Measurements from ENCODE around the gene SV2C.
A peak's percentile ranks its signal among the peaks of the same experiment; 100 is the strongest.
"Not testable (repeated sequence)": the region's sequence is repeated elsewhere in the genome, so short reads cannot be mapped to it uniquely, and the experiment has no call there.

SV2C gene, protein sequence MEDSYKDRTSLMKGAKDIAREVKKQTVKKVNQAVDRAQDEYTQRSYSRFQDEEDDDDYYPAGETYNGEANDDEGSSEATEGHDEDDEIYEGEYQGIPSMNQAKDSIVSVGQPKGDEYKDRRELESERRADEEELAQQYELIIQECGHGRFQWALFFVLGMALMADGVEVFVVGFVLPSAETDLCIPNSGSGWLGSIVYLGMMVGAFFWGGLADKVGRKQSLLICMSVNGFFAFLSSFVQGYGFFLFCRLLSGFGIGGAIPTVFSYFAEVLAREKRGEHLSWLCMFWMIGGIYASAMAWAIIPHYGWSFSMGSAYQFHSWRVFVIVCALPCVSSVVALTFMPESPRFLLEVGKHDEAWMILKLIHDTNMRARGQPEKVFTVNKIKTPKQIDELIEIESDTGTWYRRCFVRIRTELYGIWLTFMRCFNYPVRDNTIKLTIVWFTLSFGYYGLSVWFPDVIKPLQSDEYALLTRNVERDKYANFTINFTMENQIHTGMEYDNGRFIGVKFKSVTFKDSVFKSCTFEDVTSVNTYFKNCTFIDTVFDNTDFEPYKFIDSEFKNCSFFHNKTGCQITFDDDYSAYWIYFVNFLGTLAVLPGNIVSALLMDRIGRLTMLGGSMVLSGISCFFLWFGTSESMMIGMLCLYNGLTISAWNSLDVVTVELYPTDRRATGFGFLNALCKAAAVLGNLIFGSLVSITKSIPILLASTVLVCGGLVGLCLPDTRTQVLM

DNA sequence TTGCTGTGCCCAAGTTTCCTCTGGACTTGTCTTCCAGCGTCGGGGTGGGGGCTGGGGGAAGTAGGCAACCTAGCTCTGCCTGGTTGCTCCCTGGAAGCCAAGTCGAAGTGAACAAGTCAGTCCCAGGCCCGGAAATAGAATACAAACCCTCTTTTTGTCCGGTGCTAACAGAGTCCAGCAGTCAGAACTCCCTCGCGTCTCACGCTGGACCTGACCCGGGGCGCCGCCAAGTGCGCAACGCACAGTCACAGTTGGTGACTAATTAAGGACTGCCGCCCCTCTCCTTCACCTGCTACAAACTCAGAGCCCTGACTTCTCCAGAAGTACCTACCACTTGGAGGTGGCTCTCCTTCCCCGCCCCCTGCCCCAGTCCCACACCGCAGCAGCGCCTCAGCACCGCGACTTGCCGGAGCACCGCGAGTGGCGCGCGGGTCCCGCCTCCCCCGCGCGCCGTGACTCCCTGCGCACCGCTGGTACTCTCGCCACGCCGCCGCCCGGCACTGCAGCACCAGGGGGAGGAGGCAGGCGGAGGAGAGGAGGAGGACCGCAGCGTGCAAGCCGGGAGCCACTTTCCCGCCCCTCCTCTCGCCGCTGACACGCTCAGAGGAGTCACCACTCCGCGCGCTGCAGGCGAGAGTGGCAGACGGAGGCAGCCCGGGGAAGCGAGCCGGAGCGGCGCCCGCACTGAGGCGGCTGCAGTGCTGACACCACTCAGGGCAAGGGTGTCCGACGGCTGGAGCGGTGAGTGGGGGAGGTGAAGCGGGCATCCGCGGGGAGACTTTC, at the start of gene SV2C:
Gene SV2C (plus strand): TSS at position 612 of the 783 bp plus-strand sequence. CDS start 48,368 bp downstream, outside the sequence.
- DNase-seq (ENCODE audit: low read depth), result no peak

DNA sequence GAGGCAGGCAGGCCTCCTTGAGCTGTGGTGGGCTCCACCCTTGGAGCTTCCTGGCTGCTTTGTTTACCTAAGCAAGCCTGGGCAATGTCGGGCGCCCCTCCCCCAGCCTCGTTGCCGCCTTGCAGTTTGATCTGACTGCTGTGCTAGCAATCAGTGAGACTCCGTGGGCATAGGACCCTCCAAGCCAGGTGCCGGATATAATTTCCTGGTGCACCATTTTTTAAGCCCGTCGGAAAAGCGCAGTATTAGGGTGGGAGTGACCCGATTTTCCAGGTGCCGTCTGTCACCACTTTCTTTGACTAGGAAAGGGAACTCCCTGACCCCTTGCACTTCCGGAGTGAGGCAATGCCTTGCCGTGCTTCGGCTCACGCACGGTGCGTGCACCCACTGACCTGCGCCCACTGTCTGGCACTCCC, 45.4 kb upstream of the SV2C start:
- DNase-seq (ENCODE audit: low read depth), result not testable (repeated sequence)

DNA sequence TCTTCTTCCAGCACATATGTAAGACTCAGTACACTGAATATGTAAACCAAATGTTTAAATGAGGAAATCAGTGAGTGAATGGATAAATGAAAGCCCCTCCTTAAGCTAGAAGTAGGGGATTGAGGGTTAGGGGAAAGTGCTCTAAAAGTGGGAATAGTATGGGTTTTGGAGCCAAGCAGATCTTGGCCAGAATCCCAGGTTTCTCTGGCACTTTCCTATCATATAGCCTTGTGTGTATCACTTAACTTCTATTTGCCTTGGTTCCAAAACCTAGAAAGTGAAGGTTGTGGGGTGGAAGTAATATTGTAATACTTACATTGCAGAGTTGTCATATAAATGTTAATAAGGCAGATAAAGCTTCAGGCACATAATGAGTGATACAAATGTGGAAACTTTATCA, 45.0 kb upstream of the SV2C start:
- no peak for DNase-seq (ENCODE audit: low read depth)

DNA sequence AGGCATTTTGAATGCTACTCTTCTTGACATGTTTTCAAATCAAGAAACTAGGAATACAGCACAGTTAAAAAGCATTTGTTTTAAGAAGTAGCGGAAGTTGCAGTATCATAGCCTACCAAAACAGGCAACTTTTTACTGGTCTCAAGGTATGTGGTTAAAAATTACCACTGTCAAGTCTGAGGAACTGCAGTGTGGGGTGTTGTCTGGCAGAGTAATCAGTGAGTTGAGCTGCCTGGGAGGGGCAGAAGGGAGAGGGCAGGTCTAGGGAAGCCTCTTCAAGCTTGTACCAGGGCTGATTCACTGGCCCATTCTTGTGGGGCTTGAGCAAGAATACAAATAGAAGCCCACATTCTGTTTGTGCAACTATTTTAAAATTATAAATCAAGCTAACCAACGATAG, 42.4 kb upstream of the SV2C start:
- DNase-seq (ENCODE audit: low read depth), result no peak

DNA sequence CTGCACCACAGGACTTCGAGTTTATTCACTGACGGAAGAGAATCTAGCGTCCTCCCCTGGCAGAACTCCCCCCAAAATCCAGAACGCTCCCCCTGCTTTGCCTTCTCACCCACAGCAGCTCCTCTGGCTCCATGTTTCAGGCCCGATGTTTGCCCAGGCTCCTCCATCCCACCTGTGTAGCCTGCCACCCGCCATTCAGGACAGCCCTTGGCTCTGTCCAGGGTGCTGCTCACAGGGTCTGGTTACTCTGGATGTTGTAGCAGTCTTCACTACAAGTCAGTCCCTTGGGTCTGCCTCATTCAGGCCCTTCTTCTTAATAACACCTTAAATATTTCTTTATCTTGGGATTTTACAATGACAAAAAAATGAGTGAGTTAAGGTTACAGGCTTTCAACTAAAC, 41.3 kb upstream of the SV2C start:
- DNase-seq (ENCODE audit: low read depth), result no peak

DNA sequence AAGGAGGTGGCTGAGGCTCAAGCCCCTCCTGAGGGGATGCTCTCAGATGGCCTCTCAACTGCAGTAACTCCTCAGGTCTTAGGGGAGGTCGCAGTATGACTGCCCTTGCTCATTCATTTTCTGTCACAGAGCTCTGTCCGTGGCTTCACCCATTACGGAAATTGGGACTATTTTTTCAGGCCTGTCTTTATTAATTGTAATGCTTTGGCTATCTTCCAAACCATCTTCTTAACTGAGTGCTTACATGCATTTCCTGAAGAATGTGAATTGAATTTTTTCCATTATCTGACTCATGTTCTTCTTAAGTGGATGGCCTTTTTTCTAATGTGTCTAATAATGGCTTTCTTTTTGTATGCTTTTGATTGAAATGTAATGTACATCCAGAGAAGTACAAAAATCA, 36.4 kb upstream of the SV2C start:
- no peak for DNase-seq (ENCODE audit: low read depth)

DNA sequence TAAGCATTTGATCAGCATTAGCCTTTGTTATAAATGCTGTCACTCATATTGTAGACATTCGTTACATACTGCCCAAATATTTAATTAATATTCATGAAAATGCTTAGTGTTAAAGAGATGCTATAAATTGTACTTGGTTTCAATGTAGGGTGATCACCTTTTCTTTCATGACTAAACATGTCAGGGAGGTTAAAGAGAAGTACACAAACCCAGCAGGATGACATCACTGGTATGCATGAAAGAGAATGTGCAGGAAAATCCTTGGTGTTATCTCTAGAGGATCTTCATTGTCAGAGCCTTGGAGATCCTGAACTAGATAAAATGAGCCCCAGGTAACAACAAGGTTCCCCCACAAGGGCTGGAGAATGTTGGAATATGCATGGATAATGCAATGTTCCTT, 33.0 kb upstream of the SV2C start:
- DNase-seq (ENCODE audit: low read depth), result no peak

DNA sequence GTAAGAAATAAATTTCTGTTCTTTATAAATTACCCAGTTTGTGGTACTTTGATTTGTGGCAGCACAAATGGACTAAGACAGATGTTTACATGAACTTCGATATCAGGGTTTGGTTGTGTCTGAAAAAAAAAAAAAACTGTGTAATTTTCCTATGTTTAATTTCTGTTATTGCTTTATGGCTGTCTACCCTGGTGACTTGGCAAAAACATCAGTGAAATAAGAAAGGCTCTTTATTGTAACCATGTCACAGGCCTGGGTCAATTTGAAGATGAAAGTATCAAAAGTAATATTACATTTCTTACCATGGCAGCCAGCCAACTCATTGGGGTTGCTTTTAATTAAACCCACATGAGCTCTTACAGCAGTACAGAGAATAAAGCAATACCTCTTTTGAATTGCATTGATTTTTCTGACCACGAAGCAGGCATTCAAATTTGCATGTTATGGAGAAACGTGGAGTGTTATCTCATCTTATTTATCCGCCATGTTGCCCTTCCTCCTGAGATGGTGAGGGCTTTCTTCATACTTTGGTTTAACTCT, 20.6 kb upstream of the SV2C start:
- no peak for DNase-seq (ENCODE audit: low read depth)

DNA sequence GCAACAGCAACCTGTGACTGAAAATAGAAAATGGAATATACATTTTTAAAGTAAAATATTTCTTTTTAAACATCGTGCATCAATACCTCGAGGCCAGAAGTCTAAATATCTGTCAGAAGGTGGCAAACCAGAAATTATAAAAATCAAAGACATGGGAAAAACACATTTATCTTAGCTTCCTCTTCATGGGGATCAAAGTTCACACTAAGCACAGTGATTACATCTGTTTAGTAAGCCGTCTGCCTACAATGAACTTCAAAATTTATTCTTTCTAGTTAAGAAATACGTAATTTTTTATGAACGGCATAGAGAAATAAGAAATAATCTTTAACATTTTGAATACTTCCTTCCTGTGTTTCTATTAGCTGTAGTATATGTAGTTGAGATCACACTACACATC, 17.9 kb upstream of the SV2C start:
- no peak for DNase-seq (ENCODE audit: low read depth)

DNA sequence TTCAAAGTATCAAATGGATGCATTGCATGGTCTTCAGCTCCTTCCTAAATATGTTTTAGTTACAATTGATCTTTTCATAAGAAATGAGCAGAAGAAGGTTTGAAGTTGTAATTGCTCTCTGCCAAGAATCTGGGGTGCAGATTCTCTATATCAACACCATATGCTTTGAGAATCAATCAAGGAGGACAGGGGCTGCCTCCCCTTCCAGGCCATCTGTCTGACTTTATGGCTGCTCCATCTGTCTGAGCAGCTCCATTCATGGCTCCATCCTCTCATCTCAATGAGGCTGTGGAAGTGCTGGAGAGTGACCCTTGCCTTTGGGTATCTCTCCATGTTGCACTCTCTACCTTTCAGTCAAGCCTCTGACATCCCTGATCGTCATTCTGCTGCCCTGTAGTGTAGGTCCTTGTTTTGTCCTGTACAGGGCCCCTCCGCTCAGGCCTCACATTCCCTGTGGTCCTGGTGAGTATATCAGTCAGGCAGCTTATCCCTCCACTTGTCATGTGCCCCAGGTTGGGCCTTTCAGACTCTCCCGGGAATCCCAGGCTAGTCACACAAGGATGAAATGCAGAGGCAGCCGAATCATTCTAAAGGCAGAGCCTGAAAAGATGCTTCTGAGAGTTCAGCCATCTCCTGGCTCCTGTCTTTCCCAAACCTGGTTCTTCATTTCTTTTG, 14.0 kb upstream of the SV2C start:
- DNase-seq (ENCODE audit: low read depth), result no peak

DNA sequence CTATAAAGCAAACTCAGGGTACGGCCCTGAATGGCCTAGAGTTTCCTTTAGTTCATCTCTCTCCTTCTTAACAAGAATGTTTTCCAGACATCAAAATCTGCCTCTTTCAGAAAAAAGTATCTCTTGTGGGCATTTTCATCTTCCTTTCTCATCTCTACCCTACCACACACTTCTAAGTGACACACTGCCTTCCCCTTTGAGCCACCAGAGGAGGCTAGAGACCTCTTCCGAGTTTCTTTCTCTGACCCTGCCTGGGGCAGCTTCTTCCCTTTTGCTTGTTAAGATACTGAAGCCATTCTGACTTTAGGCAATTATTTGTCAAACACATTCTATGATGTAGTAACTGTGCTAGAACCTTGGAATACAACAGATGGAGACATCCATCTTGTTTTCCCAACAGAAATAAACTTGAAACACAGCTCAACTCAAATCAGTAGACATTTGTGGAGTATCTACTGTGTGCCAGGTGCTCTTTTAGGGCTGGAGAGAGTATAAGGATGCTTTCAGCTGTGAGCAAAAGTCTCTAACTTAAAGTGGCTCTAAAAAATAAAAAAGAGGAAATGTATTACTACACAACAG, 8.6 kb upstream of the SV2C start:
- no peak for DNase-seq (ENCODE audit: low read depth)

DNA sequence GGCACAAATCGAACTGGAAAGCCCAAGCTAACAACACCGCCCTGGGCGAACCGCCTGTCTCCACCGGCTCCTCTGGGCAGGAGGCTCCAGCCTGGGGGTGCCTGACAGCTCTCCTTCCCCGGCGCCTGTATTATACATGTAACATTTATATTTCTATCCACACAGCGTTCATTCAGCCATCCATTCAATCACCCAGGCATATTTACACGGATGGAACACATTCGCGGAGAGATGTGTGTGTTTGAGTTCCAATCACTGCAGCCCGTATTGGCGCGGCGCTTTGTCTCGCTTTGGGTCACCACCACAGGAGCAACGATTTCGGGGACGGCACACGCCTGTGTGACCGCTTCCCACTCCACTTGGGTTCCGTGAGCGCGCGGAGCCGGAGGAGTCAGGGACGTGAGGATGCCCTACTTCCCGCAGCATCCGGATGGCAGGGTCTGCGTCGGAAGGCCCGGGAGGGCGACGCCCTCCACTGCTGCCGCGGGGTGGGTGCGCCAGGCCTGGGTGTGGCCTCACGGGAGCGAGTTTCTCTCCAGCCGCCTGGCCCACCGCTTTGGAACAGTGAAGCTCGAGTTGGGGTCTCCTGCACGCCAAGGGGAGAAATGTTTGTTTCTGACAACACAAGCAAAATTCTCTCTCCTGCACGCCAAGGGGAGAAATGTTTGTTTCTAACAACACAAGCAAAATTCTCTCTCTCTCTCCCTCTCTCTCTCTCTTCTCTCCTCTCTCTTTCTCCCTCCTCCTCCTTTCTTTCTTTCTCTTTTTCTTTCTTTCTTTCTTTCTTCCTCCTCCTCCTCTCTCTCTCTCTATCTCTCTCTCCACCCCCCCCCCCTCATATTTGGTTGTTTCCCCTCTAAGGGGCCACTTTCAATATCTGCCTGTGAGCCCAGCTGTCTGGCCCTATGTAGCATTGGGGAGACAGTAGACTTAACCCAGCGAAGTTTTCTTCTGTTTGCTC, 1.1 kb upstream of the SV2C start:
- no peak for DNase-seq (ENCODE audit: low read depth)

DNA sequence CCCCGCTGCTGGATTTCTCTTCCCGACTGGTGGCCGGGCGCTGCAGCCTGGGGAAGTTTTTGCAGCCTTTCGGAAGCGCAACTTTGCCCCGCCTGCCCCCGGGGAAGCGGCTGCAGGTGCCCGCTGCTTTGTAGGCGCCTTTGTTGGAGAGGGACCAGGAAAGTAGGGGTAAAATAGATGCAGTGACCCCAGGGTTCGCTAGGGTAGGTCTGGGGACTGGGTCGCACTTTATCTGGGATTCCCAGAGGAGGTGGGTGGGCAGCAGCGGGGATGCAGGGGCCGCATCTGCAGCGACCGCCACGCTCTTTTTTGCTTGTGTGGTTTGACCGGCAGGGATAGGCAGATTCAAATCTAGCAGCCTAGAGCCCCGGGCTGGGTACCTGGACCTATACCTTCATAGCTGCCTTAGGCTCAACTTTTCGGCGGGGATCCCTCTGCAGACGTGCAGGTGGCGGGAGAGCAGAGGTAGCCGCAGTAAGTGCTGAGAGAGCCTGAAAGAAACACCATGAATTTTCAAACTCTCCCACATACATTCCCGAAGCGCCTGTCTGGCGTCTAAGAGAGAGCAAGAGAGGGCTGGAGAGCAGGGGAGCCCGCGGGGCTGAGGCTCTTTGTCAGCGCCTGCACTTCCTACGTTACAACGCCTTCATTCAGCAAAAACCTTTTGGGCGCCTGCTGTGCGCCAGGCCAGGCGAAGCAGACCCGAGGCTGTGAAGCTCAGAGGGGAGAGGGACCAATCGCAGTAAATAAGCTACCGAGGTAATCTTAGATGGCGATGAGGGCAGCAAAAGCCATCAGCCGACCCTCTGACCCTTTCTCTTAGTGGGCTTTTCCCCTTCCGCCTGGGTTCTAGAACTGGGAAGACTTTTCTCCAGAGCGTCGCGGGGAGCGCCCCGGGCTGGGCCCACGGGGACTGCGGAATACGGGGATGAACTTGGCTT, 642 bp downstream of the SV2C start:
- no peak for DNase-seq (ENCODE audit: low read depth)

DNA sequence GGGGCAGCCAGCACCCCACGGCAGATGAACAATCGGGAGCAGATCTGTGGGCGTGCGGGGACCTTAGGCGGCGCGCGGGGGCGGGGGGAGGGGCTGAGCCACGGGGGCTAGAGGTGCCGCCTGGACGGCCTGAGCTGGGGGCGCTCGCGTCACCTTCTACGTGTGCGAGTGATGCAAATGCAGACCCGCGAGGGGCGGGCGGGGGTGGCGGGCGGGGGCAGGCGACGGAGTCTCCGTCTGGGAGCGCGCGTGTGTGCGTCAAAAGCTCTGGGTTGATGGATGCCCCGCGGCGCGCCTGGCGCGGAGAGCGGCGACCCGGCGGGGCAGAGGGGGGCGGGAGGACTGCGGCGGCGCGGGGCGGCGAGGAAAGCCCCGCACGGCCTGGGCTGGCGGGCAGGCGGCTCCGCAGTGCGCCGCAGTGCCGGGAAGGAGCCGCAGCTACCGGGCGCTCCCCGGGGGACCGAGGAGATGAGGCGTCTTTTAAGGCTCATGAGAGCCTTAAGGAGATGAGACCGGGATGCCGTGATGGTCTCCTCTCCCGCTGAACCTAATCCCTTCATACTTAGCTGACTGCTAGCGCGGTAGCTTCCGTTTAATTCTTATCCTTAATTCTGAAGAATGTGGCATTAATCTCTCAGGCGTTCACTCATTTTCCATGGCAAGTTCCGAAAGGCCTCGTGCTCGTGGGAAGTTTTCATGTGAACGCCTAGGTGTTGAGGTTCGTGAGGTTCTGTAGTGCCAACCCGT, 1.5 kb downstream of the SV2C start:
- peak; percentile 24 for DNase-seq (ENCODE audit: low read depth)

DNA sequence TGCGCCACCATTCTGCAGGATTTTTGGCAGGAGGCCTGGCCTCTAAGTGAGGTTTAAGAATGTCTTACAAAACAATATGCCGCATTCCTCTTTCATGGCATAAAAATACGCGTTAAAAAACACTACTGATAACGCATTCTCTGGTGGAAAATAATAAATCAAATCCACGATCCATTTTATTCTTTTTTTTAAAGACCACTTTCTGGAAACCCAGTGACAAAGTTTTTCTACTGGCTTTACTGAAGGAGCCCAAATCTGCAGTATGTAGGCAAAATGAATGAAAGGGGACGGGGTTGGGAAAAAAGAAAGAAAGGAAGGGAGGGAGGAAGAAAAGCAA, 2.0 kb downstream of the SV2C start:
- no peak for DNase-seq (ENCODE audit: low read depth)

DNA sequence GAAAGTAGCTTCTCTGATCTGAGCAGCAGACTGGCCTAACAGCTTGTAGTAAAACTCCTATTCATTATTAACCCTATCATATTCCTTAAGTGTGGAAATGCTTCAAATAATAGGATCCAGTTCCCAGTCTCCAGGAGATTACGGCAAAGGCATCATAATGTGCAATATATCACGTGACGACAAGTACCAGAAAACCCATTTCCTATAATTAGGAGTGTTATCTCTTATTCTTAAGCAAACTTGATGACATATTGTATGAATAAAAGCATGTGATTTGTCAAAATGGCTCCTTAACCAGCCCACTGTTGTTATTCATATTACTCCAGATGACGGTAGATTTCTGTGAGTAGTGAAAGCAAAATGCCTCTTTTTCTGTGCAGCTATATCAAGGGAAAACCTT, 2.9 kb downstream of the SV2C start:
- DNase-seq (ENCODE audit: low read depth), result no peak

DNA sequence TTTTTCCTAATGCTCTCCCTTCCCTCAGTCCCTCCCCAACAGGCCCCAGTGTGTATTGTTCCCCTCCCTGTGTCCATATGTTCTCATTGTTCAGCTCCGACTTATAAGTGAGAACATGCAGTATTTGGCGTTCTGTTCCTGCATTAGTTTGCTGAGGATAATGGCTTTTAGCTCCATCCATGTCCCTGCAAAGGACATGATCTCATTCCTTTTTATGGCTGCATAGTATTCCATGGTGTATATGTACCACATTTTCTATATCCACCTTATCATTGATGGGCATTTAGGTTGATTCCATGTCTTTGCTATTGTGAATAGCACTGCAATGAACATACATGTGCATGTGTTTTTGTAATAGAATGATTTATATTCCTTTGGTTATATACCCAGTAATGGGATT, 6.0 kb downstream of the SV2C start:
- not testable (repeated sequence) for DNase-seq (ENCODE audit: low read depth)

DNA sequence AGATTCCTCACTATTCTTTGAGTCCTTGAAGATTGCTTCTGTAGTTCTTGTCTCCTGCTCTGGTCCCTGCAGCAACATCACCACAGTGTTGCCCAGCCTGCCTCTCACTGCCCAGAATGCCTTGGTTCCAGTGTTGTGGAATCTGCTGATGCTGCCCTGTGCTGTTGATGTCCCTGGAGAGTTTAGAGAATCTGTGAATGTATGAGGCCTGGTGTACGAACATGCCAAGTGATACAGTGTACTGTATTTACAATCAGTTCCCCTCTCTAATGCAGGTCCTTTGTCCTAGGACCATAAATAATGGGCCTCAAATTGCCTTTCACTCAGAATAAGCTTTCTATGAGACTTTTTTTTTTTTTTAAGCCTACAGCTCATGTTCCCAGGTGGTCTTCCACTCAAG, 8.2 kb downstream of the SV2C start:
- no peak for DNase-seq (ENCODE audit: low read depth)

DNA sequence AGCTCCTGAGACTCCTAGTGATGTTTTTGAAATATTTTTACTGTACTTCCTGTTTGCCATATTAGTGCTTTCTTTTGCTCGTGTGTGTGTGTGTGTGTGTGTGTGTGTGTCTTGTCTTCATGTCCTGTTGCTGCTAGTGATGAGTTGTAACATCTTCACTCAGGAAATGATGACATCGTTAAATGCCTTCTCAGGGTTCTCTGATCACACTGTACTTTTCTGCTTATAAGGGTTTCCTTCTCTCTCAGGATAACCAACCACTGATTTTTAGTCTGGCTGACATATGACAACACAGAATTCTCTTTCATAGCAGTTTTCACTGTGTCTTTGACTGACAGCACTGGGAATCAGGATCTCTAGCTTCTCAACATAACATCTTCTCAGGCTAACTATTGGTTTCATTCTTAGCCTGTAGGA, 16.1 kb downstream of the SV2C start:
- no peak for DNase-seq (ENCODE audit: low read depth)

Data from stimulated activated CD4-positive, alpha-beta T cell treated with anti-CD3 and anti-CD28 coated beads, Interleukin-2, amount 100 ng/mL, for 4 hours (primary cell).